Measurements from ENCODE around the gene PAIP1. TPM values are rescaled to one million over a fixed set of nuclear protein-coding genes. Genes with fewer than 3 reads are reported as not detected.

The PAIP1 gene
- total RNA-seq, 6 experiments from 2014 or later: 36.0 to 56.3 (median 49.3) TPM

DNA sequence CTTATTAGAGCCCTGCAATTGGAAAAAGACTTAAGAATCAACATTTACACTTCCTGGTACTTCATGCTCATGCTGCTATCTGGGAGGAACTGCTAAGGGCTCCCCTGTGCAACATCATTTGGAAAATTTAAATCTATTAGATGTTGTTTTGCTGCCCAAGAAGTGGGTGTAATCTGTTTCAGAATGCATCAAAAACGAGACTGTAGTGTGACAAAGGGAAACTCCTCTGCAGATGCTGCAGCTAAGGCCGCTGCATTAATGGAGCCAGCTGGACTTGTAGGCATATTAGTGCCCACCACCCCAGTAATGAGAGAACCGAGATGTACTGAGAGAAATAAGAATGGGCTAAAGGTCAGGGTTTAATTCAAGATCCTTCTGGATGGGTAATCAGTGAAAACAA, 11.1 kb upstream of the PAIP1 start:
- TF ChIP-seq POLR2A (IDR thresholded peaks at IDR 0.05): no peak
- TF ChIP-seq, protein P1, sequence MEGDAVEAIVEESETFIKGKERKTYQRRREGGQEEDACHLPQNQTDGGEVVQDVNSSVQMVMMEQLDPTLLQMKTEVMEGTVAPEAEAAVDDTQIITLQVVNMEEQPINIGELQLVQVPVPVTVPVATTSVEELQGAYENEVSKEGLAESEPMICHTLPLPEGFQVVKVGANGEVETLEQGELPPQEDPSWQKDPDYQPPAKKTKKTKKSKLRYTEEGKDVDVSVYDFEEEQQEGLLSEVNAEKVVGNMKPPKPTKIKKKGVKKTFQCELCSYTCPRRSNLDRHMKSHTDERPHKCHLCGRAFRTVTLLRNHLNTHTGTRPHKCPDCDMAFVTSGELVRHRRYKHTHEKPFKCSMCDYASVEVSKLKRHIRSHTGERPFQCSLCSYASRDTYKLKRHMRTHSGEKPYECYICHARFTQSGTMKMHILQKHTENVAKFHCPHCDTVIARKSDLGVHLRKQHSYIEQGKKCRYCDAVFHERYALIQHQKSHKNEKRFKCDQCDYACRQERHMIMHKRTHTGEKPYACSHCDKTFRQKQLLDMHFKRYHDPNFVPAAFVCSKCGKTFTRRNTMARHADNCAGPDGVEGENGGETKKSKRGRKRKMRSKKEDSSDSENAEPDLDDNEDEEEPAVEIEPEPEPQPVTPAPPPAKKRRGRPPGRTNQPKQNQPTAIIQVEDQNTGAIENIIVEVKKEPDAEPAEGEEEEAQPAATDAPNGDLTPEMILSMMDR (IDR thresholded peaks at IDR 0.05): no peak
- WGBS (ENCODE audit: insufficient coverage, low coverage, low lambda C conversion rate, missing lambda C conversion rate): 76% methylated on average over 3 of the region's 3 CpGs
- Histone ChIP-seq H3K4me1 (peaks cover 0 to 5% (median 0%) of the 10 kb centered on the region in 4 donors), H3K27ac (no peak overlapping the region), H3K36me3 (no peaks in the 10 kb centered on the region), H3K4me3 (no peak overlapping the region), H3K27me3 (no peaks in the 10 kb centered on the region), H3K9me3 (no peaks in the 10 kb centered on the region)
- intact Hi-C loops (cut with DNase I): no loop called here
- DNase-seq: no peak
- ATAC-seq: no peak

DNA sequence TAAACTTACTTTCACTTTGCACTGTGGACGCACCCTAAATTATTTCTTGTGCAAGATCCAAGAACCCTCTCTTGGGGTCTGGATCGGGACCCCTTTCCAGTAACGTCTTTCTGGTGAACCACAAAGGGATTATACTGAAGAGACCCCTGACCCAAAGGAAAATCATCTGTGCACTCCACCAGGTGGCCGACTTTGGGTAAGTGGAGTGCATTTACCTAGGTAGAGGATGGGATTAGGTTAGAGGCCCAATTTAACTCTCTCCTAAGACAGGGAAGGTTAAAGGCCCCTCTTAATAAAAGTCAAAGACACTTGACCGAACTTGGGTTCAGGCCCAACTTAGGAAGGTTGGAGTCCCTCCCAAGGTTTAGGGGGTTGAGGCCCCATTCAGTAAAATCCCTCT, 8.2 kb upstream of the PAIP1 start:
- intact Hi-C loops (cut with DNase I): no loop called here
- DNase-seq: no peak
- Histone ChIP-seq H3K27me3 (no peaks in the 10 kb centered on the region), H3K27ac (no peak overlapping the region), H3K4me3 (no peak overlapping the region), H3K4me1 (peaks cover 0 to 5% (median 0%) of the 10 kb centered on the region in 4 donors), H3K36me3 (no peaks in the 10 kb centered on the region), H3K9me3 (no peaks in the 10 kb centered on the region)
- no peak for ATAC-seq
- TF ChIP-seq POLR2A (IDR thresholded peaks at IDR 0.05): no peak
- TF ChIP-seq, protein P1 (IDR thresholded peaks at IDR 0.05): no peak
- WGBS (ENCODE audit: insufficient coverage, low coverage, low lambda C conversion rate, missing lambda C conversion rate): 85% methylated on average over 4 of the region's 5 CpGs

DNA sequence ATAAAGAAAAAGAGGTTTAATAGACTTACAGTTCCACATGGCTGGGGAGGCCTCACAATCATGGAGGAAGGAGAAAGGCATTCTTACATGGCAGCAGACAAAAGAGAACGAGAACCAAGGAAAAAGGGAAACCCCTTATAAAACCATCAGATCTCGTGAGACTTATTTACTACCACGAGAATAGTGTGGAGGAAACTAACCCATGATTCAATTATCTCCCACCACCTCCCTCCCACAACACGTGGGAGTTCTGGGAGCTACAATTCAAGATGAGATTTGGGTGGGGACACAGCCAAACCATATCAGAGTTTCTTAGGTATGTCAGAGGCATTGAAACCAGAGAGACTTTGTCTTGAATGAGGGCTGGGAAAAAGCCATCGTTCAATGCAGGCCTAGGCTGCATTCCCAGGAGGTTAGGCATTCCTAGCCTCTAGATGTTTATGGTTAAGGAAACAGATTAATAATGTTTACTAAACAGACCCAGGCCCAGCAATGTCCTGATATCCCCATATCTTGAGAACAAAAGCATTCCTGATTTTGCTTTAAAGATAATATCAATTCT, 7.5 kb upstream of the PAIP1 start:
- Histone ChIP-seq H3K4me3 (no peak overlapping the region), H3K27ac (no peak overlapping the region), H3K36me3 (no peaks in the 10 kb centered on the region), H3K4me1 (peaks cover 0 to 3% (median 0%) of the 10 kb centered on the region in 4 donors), H3K9me3 (no peaks in the 10 kb centered on the region), H3K27me3 (no peaks in the 10 kb centered on the region)
- DNase-seq: no peak
- WGBS (ENCODE audit: insufficient coverage, low coverage, low lambda C conversion rate, missing lambda C conversion rate): 40% methylated on average over 3 of the region's 5 CpGs
- intact Hi-C loops (cut with DNase I): no loop called here
- ATAC-seq: no peak
- TF ChIP-seq POLR2A (IDR thresholded peaks at IDR 0.05): no peak
- TF ChIP-seq, protein P1 (IDR thresholded peaks at IDR 0.05): no peak

DNA sequence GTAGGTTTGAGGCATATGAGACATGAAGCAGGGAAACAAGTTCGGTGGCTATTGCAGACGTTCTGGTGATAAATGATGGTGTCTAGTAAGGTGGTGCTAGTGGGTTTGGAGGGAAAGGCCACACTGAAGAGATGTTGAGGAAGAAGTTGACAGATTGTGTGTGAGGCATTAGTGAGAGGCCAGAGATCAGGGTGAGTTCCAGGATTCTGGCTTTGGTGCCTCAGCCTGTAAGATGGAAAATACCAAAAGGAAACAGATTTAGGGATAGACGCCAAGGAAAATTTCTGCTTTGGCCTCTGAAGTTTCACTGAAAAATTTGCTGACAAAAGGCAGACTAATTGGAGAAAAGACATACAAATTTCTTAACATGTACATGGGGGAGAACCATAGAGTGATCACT, 6.4 kb upstream of the PAIP1 start:
- WGBS (ENCODE audit: insufficient coverage, low coverage, low lambda C conversion rate, missing lambda C conversion rate): 60% methylated on average over 3 of the region's 3 CpGs
- ATAC-seq (no peak), DNase-seq (no peak)
- no peak for TF ChIP-seq POLR2A (IDR thresholded peaks at IDR 0.05)
- TF ChIP-seq, protein P1 (IDR thresholded peaks at IDR 0.05): no peak
- H3K27me3 ChIP-seq: no peaks in the 10 kb centered on the region
- H3K36me3 ChIP-seq: no peaks in the 10 kb centered on the region
- no peaks in the 10 kb centered on the region for H3K9me3 ChIP-seq
- no peaks in the 10 kb centered on the region for H3K4me1 ChIP-seq
- intact Hi-C loops (cut with DNase I): no loop called here
- H3K27ac ChIP-seq: no peak overlapping the region
- H3K4me3 ChIP-seq: no peak overlapping the region

DNA sequence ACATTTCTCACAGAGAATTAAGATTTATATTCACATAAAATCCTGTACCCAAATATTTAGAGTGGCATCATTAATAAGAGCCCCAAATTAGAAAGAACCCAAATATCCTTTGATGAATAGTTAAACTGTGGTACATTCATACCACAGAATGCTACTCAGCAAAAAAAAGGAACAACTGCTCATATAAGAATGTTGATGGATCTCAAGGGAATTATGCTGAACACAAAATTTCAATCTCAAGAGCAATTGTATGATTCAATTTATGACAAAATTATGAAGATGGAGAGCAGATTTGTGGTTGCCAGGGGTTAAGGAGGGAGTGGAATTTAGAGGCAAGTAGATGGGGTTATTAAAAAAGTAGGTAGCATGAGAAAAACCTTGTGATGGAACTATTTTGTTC, 4.5 kb upstream of the PAIP1 start:
- H3K4me3 ChIP-seq: no peak overlapping the region
- no peak for TF ChIP-seq POLR2A (IDR thresholded peaks at IDR 0.05)
- TF ChIP-seq, protein P1 (IDR thresholded peaks at IDR 0.05): no peak

More for the DNA sequence above, 4.5 kb upstream of the PAIP1 start:
- Histone ChIP-seq H3K36me3 (no peaks in the 10 kb centered on the region), H3K4me1 (no peaks in the 10 kb centered on the region), H3K27me3 (no peaks in the 10 kb centered on the region), H3K27ac (no peak overlapping the region), H3K9me3 (no peaks in the 10 kb centered on the region)
- intact Hi-C loops (cut with DNase I): no loop called here
- ATAC-seq: no peak
- DNase-seq: no peak

Measured in right lobe of liver (tissue), 6 donors.